HG03565 (cell line): Measurements from ENCODE around the gene LRRK1.

ENCODE experiments used
- ATAC-seq: cut with Tn5 transposase; IDR thresholded peaks from one replicate; pipeline ENCODE4 v1.9.1; 2021; ENCODE audit warnings: mild to moderate bottlenecking, moderate library complexity; ENCODE audit not compliant: unreplicated experiment

The LRRK1 gene

DNA sequence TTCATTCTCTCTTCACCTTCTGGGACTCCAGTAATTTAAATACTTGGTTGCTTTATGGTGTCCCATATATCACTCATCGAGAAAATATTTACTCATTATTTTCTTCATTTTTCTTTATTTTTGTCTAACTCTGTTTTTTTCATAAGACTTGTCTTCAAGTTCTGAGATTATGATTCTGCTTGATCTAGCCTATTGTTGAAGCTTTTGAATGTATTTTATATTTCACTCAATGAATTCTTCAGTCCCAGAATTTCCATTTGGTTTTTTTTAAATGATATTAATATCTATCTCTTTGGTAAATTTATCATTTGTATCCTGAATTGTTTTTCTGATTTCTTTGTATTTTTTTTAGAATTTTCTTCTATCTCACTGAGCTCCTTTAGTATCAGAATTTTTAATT lies 117.0 kb downstream of the LRRK1 start:
- no peak for ATAC-seq

- no peak for ATAC-seq
Measured at GRCh38 chr15:101037090-101037830, 118.1 kb downstream of the LRRK1 start.

GRCh38 chr15:101038327-101039003 lies 119.3 kb downstream of the LRRK1 start:
- ATAC-seq, result no peak

GRCh38 chr15:101039461-101039860 lies 120.3 kb downstream of the LRRK1 start:
- no peak for ATAC-seq

- no peak for ATAC-seq
Measured at GRCh38 chr15:101042320-101042719, 123.2 kb downstream of the LRRK1 start.

- ATAC-seq, result no peak
Measured at GRCh38 chr15:101043011-101043410, 123.9 kb downstream of the LRRK1 start.

GRCh38 chr15:101043911-101044624 lies 124.9 kb downstream of the LRRK1 start:
- no peak for ATAC-seq

DNA sequence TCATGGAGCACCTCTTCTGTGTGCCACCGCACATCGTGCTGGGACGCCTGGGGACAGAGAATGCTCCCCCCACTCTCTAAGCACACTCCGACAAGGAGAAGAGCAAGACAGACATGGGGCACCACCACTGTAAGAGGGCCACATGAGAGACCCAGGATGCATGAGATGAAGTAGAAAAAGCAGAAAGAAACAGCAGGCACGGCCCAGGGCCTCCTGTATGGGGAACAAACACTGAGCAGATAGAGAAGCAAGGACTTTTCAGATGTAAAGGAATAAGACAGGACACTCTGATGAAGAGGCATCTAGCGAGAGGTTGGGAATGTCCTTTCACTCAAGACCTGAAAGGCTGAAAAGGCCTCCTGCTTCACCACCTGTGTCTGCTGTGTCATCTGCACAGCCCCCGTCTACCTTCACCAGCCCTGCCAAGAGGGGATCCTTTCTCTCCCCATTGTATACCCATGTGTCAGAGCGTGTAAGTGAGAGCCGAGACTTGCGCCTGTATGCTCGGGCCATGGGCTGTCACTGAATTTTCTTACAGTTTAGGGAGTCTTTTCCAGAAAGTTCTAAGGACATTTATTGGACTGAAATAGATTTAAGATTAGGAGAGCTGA lies 125.6 kb downstream of the LRRK1 start:
- no peak for ATAC-seq

DNA sequence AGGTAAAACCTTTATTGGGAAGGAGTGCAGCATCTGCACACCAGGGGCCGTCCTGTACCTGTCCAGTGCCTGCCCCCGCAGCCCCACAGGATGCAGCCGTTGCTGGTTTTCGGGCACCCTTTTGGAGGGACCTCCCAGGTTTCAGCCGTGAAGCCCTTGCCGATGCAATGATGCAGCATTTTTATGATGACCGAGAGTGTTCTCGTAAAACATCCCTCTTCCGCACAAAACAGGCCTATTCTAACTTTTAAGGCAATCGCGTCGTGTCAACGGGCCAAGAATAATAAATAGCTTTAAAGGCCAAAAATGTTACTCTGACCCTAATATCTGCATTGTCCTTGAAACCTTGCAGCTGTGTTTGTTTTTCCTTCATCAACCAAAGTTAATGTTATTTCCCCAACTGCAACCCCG lies 126.1 kb downstream of the LRRK1 start:
- no peak for ATAC-seq

DNA sequence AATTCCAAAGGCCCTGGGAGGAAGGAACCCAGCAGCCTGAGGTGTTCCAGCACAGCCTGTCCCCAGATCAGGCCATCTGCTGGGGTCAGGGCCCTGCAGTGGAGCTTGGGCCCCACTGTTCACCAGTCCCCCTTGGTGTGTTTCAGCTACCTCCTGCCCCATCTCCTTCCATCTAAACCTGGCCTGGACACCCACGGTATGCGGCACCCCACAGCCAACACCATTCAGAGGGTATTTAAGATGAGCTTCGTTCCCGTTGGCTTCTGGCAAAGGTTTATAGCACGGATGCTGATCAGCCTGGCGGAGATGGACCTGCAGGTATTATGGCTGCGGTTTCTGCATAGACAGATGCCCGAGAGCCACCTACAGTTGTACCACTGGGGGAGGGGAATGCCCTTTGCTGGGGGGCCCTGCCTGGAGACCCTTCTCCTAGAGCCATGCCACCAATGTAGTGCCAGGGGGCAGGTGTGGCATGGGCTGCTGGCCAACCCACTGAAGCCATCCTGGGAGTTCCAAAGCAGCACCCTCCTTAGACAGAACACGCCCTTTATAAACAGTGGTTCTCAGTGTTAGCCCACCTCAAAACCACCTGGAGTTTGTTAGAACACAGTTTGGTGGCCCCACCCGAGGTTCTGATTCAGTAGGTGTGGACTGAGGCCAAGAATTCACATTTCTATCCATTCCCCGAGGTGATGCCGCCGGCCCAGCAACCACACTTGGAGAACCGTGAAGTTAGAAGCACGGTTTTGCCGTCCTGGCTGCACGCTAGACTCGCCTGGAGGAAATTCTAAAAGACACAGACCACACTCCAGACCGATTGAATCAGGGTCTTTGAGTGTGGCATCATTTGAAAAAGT lies 126.9 kb downstream of the LRRK1 start:
- no peak for ATAC-seq

DNA sequence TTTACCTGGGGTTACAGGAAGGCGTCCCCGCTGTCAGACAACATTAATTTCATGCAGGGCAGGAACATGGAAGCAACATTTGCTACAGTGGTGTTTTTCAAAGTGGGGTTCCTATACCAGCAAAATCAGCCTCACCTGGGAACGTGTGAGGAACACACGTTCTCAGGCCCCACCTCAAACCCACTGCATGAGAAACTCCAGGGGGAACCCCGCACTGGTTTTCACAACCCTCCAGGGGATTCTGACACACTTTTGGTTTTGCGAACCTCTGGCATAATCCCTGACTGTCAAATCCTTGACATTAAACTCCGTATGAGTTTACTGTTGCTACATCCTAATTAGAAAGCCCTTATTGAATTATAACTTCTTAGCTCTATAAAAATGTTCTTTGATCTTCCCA lies 127.7 kb downstream of the LRRK1 start:
- no peak for ATAC-seq

- no peak for ATAC-seq
Measured at GRCh38 chr15:101047301-101047781, 128.2 kb downstream of the LRRK1 start.

DNA sequence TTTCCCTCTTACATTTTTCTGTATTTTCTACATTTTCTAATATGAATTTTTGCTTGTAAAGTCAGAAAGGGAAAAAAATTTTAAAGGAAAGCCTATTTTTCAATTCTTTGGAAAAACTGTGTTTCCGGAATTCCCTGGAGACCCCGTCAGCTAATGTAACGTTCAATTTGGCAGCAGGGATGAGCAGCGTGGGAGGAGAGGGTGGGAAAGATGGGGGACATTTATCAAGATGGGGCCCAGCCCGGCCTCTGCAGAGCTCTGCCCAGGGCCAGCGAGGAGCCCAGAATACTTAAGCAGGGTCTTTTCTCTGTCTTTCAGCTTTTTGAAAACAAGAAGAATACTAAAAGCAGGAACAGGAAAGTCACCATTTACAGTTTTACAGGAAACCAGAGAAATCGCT lies 129.0 kb downstream of the LRRK1 start:
- ATAC-seq, result no peak

DNA sequence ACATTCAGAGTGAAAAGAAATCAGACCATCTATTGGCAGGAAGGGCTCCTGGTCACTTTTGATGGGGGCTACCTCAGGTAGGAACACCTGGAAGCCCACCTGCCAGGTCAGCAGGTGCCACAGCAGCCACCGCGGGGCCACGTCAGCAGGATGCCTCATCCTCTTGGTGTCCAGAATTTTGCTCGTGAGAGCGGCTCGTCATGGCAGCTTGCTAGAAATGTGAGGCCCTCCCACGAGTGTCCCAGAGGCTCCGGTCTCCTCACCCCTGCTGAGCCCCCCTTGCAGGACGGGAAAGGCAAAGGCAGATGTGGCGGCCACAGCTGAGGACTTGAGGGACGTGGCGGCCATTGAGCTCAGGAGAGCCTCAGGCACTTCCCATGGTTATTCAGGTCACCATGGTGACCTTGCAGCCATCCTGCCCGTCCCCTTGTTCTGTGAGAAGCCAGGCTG lies 129.4 kb downstream of the LRRK1 start:
- ATAC-seq, result no peak

- no peak for ATAC-seq
Measured at GRCh38 chr15:101049282-101049681, 130.1 kb downstream of the LRRK1 start.

- ATAC-seq, result no peak
Measured at GRCh38 chr15:101049856-101050622, 130.9 kb downstream of the LRRK1 start.

DNA sequence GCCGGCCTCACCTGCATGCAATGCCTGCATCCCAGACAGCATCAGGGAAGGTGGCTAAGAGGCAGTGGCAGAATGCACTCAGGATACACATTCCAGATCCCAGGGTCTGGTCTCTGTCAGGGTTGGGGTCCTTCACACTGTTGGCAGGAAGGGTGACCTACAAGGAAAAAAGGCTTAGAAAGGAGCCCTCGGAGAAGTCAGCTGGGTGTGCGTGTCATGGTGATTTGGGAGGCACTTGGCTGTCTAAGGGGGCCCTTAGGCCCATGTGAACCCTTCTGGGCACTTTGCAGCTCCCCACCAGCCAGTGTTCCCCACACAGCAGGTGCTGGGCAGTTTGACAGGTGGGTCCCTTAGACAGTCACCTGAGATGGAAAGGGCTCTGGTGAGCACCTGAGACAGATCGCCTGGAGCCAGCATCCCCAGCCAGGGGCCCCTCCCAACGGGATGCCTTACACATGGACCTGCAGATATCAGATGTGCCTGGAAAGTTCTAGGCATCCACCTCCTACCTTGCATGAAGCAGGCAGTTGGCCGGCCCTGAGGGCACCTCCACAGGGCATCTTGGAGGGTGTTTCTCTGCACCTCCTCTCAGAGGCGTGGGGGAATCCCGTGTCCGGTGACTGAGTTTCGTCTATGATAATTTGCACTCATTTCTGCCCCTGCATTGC lies 131.6 kb downstream of the LRRK1 start:
- no peak for ATAC-seq

GRCh38 chr15:101051291-101052030 lies 132.3 kb downstream of the LRRK1 start:
- no peak for ATAC-seq
